Measurements from ENCODE around the gene DCUN1D4.
"Not testable (repeated sequence)": the region's sequence is repeated elsewhere in the genome, so short reads cannot be mapped to it uniquely, and the experiment has no call there.

Gene DCUN1D4

DNA sequence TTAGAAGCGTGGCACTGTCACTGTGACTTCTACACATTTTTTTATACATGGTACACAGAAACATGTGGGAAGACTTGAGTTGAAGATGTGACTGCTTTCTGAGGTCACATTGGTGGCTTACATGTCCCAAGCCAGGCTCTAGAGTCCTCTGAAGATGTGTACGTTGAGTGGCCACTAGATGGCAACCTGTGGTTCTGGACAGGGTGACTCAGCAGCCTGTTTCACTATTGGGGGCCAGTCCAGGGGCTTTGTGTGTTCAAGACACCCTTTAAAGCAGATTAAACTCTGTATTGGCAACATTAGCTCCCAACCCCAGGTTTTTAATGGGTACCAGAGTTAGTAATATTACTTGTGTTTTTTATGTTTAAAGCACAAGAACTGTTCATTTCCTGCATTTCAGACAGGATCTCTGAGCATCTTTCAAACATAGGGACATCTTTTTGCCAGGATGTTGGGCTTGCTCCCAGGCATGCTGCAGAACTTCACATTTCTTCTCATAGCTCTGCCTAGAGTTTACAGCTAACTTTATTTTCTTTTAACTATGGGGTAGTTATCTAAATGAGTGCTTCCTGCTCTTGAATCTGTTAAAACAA is 53.0 kb downstream of the DCUN1D4 start:
- peak; percentile 68 for DNase-seq

DNA sequence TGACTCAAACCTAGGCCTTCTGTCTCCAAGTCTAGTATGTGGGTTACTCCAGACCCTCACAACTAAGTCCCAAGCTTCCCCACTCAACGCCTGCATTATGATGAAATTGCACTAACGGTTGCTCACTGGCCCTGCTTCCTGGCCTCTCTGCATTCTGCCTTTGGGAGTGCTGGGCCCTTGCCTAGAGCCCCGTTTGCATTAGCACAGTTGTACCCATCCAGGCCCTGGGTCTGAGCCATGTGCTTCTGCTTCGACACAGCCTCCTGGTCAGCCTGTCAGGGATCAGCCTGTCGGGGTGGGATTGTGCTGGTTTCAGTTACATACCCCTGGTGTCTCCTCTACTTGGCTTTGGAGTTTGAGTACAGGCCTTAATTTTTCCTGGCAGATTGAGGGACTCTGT is 58.4 kb downstream of the DCUN1D4 start:
- DNase-seq, result no peak

DNA sequence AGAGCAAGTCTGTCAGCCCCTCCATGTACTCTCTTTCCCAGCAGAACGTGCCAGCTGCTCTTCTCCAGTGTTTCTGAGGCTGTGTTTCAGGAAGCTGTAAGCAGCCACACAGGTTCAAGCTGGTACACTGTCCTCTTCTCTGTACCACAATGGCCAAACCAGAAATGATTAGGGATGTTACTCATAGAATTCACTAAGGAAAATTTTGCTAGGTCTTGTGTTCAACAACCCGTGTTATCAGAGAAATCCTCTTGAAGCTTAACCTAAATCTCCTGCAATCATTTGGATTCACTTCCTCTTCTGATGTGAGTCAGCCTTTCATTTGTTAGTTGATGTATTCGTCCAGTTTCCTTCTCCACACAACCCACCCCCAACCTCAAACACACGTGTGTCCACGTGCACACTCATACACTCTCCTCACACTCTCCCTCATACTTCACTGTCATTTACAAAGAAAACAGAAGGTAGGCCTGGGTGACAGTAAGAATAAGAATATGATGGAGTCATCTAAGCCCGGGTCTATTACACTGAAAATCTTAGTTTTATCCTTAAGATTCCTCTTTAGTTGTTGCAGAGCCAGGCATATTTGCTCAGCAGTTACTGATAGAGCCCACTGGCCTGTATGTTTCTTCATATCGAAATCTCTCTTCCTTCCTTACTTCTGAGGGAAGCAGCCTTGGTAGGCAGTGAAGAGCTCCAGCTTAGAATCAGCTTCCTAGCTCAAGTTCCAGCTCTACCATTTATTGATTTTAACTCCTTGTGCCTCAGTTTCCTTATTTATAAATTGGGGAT is 63.4 kb downstream of the DCUN1D4 start:
- DNase-seq, result no peak

DNA sequence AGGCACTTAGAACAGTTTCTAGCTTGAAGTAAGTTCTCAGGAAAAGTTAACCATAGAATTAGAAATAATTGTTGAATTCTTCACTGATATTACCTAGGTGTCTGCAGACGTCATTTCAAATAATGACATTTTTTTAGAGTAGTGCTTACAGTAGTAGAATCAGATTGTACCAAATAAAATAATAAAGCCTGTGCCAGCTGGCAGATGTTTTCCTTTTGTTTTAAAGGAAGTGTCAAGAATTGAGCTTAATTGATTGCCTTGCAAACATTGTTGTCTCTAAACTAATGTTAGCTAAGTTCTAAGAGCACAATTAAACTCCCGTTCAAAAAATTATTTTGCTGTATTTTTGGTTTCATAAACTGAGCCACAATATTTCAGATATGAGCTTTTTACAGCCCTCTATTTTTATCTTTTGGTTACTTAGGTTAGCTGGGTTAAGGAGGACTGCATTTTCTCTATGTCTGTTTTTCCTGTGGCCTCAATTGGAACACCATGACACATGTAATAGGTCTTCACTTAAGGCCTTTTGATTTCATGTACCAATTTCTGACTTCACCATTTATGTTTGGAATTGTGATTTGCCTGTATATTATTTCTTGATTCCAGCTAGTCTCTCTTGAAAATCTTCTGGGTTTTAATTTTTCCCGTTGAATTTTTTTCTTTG is 64.2 kb downstream of the DCUN1D4 start:
- DNase-seq, result no peak

DNA sequence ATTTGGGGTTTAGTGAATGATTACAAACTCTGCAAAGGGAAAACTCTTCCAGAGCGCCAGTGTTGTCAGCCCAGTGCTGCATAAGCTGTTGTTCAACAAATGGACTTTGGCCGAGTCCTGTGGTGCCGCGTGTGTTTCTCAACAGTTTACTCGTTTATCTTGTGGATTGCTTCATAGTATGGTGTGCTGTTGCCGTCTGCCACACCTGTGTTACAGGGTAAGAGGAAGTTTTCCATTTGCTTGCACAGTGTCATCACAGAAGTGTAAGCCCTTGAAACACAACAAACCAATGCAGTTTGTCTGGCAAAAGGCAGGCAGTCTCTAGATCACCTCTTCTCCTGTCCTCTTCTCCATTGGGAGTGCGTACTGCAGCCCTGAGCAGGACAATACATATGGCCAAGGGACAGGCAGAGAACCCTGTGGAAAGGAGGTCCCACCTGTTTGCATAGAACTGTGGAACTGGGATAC is 66.3 kb downstream of the DCUN1D4 start:
- DNase-seq, result no peak

DNA sequence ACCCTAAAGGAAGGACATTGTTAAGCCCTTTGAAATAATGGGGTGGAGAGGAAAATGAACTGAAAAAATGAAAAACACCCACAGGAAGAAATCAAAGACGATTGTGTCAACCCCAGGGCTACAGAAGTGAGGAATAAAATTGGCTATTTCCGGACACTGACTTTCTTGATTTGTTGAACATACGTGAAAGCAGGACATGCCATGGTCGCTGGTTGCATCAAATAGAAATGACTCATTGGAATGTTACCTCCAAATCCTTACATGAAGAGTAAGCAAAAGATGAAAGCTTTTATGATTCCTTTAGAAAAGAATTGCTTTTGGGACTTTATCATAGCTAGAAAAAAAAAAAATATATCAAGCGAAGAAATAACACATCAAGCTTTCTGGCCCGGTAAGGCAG is 75.3 kb downstream of the DCUN1D4 start:
- DNase-seq, result no peak

DNA sequence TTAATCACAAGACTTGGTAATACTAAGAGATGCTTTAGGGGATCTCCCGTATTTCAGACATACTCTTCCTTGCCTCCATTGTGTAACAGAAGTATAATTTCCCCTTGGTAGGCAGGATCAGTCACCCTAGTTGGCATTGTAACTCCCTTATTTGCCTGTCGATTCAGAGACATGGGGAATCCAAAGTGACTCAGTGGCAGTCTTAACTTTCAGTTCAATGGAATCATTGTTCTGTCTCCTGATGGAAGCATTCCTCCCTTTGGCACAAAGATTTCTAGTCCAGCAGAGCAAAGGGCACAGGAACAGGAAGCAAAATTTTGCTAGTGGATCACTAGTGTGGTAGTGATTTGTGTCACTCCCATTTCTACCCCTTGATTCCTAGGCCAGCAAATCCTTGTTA is 80.4 kb downstream of the DCUN1D4 start:
- no peak for DNase-seq

DNA sequence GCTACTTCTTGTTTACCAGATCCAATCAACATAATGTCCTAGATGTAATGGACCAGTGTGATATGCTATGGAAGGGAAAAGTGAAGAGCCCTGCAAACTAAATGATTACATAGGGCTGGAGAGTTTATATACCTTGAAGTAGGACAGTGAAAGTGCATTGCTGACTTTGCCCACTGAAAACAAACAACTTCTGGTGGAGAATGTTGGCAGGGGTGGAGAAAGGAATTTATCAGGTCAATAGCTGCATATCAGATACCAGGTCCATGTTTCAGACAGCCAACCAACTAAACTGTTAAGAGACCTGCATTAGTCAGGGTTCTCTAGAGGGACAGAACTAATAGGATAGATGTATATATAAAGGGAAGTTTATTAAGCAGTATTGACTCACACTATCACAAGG is 82.4 kb downstream of the DCUN1D4 start:
- DNase-seq, result no peak

DNA sequence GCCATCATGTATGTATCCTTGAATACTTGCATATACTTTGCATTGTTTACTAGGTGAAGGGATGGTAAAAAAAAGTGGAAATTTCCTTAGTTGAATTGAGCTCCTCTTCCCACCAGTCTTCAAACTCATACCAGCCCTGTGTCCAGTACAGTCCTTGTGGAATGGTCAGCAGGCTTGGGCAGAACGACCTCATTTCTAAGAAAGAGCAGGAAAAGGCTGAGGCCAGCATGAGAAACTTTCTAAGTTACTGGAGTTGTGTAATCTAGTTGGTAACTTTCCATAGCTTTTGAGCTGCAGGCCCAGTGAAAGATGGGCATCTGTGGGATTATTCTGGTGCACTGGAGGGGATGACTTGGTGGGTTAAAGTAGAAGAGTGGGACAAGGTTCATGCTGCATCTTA is 87.6 kb downstream of the DCUN1D4 start:
- DNase-seq, result no peak

DNA sequence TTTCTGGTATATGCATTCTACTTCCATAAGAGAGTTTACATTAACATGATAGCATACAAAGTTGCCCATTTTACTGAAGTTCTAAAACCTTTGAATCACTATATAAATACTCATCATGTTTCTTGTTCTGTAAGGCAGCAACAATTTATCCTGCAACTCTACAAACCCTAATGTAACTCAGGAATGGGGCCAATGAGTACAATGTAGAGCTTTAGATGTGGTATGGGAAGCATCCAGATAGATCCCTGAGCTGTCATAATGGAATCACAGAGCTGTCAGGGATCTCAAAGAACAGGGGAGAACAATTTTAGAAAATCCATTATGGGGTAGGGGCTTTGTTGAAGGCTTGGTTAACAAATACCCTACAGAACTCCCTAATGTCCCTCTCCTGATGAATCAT is 88.5 kb downstream of the DCUN1D4 start:
- no peak for DNase-seq

DNA sequence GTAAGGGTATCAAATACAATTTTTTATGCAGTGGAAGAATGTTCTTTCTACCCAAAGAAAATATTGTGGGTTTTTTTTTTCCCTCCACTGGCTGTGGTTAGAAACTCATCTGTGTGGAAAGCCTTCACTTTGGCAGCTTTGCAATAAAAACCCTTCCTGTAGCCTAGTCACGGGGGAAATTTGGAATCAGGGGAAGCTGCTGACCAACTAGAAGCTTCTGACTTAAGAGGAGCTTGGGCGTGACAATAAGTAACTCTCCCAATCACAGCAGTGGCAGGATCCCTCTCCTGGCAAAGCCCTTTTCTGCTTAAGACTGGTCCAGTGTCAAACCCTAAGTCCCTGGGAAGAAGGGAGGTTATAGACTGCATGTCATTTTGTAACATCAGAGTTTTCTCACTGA is 89.3 kb downstream of the DCUN1D4 start:
- DNase-seq, result no peak

DNA sequence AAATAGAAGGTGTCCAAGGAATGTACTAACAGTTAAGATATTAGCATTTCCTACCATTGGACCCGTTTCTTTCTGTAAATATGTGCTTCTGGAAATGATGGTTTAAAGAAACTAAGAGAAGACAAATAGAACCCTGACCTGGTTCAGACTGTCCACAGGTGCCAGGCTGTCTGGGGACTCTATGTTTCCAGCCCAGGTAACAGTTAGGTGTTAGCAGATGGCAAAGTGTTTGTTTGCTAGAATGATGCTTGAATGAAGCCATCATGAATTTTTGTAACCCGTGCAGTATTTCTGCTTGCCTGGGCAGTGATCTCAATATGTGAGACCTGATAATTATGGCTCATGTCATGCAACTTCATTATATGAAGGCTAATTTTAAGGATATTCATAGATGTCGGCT is 89.7 kb downstream of the DCUN1D4 start:
- no peak for DNase-seq

DNA sequence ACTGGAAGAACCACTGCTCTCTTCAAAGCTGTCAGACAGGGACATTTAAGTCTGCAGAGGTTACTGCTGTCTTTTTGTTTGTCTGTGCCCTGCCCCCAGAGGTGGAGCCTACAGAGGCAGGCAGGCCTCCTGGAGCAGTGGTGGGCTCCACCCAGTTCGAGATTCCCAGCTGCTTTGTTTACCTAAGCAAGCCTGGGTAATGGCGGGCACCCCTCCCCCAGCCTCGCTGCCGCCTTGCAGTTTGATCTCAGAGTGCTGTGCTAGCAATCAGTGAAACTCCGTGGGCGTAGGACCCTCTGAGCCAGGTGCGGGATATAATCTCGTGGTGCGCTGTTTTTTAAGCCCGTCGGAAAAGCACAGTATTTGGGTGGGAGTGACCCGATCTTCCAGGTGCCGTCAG is 97.5 kb downstream of the DCUN1D4 start:
- not testable (repeated sequence) for DNase-seq

DNA sequence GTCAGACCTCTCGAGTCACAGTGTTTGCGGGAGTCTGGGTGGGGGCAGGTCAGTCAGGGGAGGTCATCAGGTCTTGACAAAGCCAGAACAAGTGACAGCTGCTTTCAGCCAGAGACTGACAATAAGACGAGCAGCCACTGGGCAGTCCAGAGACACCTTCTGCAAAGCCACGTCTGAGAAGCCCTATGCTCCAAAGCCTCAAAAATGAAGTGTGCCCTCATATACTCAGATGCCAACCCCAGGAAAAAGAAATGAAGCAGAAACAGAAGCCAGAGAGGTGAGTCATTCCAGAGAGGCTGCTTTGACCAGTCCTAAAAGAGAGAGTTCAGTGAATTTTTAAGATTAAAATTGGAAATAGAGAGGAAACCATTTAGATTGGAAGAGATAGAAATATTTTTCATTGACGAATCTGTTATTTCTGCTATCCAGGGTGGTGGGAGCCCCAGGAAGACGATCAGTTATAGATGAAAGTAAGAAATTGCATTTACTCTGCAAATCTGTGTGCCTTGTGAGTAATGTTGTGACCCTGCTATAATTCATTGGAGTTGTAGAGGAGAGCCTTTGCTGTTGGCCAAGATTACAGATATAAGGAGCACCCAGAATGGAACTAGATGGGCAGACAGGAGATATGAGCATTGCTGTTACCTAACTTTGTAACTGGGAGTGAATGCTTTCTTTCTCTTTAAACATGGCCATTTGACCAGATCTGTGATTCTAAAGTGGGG is 99.3 kb downstream of the DCUN1D4 start:
- no peak for DNase-seq

DNA sequence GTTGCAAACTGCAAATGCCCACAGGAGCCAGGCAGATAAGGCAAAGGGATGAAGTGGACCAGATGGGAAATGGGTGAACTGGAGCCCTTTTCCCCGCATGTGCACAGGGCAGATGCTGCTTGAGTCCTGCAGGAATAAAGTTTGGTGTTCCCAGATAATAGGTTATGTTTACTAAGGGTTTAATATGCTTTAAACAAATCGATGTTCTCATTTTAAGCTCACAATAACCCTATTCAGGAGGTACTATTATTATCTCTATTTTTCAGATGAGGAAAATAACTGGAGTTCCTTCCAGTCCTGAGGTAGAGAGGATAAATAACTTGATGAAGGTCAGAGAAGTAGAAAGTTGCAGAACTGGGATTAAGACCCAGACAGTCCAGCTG is 99.9 kb downstream of the DCUN1D4 start:
- no peak for DNase-seq

DNA sequence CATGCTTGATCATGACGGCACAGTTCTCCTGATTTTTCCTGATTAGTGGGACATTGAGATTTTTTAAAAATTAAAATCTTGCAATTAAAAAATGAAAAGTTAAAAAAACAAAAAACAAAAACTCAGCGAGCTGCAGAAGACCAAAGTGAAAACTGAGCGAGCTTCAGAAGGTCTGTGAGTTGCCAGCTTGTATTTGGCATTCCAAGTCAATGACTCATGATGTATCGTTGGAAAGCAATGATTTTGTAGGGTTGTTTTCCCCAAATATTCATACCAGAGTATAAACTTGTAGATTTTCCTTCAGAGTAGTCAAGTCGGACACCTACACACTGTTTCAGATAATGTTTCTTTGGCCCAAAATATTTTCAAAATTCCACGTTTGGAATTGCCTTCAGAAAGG is 100.3 kb downstream of the DCUN1D4 start:
- no peak for DNase-seq

DNA sequence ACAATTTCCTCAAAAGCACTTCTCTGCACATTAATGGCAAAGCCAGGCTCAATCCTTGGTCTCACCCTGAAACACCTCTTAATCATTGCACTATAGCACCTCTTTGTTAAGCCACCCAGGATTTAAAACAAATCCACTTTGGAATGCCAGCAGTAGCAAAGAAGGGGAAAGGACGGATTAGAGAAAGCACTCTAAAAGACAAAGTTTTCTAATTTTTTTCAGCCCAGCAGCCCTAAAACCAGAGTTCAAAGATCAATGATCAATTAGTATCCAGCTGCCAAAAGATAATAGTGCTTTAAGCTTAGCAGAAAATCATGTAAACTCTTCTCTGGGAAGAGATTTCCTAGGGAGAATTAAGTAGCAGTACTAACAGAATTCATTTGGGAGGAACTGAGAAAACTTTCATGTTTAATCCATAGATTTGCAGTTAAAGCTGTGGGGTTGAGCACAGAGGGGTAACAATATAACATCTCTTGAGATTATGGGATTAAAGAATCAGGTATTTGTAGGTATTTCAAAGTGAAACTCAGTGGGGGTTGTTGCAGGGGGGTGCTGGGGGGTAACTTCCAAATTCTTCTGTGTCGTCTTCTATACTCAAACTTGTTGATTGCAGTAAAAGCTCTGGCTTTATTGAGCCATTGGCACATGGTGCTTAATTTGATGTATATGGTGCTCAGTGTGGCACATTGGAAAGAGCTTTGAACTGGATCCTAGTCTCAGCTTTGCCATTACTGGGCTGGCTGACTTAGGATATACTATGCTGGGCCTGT is 115.4 kb downstream of the DCUN1D4 start:
- no peak for DNase-seq

DNA sequence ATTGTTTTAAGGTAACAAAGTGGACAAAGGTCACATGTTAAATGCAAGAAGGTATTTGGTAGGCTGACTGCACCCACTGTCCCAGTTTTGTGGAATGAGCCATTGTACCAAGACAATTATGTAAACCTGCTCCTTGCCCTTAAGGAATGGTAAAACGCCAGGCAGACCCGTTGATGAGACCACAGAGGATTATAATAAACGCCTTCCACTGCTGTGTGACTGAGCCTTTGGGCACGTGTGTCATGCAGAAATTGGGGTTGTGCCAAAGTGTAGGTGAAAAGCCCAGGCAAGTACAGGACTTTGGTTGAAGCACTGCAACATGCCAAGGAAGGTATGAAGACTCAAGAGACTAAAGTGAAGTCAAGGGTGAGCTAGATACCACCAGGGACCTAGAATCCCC is 117.5 kb downstream of the DCUN1D4 start:
- no peak for DNase-seq

DNA sequence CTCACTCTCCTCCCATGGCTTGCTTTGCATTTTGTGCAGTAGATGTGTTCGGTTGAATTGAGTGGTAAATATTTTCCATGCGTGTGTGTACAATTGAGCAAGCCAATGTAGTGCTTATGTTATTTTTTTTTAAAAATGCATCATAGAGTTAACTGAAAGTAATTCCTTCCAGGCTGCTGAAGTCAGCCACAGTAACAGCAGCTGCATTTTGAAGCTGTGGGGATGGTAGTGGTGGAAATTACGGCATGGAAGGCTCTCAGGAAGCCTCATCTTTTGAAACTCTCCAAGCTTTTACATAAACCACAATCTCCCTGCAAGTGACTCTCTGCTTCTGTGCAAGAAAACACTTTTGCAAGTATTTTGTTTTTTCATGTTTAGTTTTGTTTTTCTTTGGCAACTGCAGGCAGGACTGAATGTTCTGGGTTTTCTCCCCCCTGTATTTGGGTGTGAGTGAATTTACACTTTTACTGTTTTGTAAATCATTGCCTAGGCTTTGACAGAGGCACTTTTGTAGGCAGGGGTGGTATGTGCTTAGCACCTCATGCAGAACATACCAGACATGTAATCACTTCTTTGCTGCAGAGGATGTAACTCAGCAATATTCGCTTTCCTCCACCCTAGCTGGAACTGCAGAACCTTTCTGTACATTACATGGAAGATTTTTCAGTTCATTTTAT is 121.0 kb downstream of the DCUN1D4 start:
- no peak for DNase-seq

DNA sequence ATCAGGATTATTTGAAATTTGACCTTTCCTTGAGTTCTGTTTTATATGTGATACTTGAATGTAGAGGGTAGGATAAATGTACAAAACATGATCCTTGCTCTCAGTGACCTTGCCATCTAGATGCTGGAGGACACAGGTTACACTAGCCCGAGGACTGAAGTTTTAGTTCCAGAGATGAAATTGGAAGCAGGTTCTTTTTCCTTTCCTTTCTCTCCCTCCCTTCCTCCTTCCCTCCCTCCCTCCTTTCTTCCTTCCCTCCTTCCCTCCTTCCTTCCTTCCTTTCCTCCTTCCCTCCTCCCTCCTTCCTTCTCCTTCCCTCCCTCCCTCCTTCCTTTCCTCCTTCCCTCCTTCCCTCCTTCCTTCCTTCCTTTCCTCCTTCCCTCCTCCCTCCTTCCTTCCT is 122.9 kb downstream of the DCUN1D4 start:
- DNase-seq, result no peak

All from NCI-H146 (cell line).